HG02571 (cell line): ENCODE data around the gene RIN1.
"Not testable (repeated sequence)": the region's sequence is repeated elsewhere in the genome, so short reads cannot be mapped to it uniquely, and the experiment has no call there.

Source experiments
- ATAC-seq: cut with Tn5 transposase; IDR thresholded peaks from one replicate; pipeline ENCODE4 v1.9.1; 2021; ENCODE audit warnings: mild to moderate bottlenecking, moderate library complexity; ENCODE audit not compliant: unreplicated experiment

The RIN1 gene

DNA sequence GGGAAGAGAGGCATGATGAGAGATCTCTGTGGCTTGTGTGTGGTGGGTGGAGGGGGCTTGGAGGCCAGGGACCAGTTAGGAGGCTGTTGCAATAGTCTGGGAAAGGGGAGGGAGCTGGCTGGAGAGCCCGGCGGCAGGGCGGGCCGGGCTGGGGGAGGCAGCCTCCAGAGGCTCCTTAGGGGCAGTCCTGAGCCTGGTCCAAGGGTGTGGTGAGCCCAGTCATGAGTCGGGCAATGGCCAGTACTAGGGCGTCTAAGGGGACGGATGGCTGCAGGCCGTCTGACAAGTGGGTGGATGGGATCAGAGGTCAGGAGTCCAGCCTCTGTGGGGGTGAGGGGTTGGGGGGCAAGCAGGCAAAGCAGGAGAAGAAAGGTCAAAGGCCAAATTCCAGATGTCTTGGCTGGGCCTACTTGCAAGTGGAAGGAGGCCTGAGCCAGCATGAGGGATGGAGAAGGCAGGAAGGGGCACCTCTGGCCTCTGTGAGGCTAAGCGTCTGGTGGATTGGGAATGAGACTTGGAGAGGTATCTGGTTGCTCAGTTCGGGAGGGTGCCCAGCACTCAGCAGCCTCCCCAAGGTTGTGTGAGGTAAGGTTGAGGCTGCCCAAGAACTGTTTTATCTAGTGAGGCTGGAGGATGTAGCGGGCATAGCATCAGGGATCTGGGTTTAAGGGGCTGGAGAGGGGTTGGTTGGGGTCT, 13.4 kb downstream of the RIN1 start:
- no peak for ATAC-seq

DNA sequence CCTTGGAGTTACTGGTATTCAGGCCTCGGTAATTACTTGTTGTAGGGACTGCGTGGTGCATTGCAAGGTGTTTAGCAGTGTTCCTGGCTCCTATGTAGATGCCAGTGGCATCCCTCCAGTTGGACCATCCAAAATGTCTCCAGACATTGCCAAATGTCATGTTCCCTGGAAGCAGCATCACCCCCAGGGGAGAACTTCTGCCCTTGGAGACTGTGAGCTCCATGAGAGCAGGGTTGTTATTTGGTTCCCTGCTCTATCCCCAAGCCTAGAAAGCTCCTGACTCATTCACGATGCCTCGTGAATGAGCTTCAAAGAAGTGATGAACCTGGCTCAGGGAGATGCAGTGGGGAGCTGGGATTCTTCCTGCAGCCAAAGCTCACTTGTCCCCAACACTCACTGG, 14.6 kb downstream of the RIN1 start:
- ATAC-seq = no peak

DNA sequence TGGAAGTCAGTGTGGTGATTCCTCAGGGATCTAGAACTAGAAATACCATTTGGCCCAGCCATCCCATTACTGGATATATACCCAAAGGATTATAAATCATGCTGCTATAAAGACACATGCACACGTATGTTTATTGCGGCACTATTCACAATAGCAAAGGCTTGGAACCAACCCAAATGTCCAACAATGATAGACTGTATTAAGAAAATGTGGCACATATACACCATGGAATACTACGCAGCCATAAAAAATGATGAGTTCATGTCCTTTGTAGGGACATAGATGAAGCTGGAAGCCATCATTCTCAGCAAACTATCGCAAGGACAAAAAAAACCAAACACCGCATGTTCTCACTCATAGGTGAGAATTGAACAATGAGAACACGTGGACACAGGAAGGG, 15.5 kb downstream of the RIN1 start:
- ATAC-seq = not testable (repeated sequence)

DNA sequence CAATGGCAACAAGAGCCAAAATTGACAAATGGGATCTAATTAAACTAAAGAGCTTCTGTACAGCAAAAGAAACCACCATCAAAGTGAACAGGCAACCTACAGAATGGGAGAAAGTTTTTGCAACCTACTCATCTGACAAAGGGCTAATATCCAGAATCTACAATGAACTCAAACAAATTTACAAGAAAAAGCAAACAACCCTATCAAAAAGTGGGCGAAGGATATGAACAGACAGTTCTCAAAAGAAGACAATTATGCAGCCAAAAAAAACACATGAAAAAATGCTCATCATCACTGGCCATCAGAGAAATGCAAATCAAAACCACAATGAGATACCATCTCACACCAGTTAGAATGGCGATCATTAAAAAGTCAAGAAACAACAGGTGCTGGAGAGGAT, 15.9 kb downstream of the RIN1 start:
- not testable (repeated sequence) for ATAC-seq

DNA sequence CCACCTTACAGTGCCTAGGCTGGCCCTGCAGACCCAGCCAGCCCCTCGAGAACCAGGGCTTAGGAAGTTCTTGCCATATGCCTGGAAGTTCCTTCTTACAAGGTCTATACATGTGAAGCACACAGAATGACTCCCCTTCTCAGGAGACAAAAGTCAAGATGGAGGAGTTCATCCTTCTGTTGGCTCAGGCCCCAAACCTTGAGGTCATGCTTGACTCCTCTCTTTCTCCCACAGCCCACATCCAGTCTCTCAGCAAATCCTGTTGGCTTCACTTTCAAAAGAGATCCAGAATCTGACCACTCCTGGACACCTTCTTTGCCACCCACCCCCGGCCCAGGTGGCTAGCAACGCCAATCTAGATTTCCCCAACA, 17.6 kb downstream of the RIN1 start:
- ATAC-seq = no peak

DNA sequence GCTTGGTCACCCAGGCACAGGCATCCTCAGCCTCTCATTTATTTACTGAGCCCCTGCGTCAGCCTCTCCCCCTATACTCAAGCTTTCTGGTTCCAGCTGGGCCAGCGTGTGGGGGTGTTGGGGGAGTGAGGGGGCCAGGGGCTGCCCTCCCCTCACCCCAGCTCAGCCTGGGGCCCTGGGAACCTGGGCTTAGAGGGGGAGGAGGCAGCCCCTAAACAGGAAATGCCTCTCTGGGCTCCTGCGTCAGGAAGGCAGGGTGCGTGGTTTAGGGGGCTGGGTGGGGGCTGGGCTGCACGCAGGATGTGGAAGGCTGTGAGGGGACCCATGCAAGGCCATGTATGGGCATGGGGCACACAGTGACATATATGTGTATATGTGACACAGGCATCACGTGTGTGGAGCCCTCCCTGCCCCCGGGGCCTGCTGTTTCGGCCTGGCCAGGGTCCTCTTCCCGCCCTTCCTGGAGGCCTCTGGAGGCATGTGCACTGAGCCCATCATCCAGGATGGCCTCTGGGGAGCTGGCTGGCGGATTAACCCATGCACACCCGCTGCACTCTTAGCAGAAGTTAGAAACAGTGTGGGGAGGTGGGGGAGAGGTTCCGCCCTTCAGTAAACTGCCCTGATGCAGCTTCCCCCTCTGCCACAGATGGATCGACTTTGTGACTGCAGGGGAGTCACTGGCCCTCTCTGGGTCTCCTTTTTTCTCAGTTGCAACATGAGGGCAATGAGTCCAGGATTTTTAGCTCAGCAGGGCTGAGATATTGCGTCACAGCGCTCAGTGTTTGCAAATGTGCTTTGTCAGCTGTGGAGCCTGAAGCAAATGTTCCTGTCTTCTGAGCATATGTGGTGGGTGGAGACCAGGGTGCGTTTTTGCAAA, 18.3 kb downstream of the RIN1 start:
- no peak for ATAC-seq

DNA sequence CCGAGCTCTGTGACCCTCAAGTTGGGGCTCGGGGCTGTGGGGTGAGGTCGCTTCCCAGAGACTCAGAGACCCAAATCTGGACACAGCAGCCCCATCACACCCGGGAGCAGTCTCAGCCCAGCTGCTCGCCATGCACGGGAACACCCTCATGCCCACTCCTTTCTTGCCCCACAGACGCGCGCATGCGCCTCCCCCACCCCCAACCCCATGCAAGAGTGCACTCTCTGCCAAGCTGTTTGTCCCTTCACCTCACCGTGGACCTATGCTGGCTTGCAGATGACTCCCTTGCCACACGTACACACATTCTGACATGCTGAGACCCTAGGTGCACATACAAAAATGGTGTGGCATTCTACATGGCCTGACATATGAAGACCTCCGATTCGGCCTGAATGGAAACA, 18.9 kb downstream of the RIN1 start:
- no peak for ATAC-seq

DNA sequence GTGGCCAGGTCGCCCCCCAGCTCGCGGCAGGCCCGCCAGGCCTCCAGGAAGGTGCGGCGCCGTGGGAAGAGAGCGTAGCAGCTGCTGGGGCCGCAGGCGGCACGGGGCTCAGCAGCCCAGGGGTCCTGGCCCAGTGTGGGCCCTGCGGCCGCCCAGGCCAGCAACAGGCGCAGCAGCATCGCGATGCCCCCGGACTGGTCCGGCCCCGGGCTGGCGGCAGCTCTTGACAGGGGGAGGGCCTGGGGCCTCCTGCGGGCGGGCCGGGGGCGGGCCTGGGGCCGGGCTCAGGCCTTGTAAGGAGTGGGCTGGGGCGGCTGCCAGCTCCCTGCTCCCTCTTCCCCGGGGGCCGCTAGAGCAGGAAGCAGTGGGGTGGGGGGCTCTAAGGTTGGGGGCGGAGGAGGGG, 19.4 kb downstream of the RIN1 start, which contains the start of gene CD248:
TSS of gene CD248 (minus strand) at position 196 of the 403 bp plus-strand sequence. CDS start at position 179, 17 bp downstream.
- no peak for ATAC-seq

DNA sequence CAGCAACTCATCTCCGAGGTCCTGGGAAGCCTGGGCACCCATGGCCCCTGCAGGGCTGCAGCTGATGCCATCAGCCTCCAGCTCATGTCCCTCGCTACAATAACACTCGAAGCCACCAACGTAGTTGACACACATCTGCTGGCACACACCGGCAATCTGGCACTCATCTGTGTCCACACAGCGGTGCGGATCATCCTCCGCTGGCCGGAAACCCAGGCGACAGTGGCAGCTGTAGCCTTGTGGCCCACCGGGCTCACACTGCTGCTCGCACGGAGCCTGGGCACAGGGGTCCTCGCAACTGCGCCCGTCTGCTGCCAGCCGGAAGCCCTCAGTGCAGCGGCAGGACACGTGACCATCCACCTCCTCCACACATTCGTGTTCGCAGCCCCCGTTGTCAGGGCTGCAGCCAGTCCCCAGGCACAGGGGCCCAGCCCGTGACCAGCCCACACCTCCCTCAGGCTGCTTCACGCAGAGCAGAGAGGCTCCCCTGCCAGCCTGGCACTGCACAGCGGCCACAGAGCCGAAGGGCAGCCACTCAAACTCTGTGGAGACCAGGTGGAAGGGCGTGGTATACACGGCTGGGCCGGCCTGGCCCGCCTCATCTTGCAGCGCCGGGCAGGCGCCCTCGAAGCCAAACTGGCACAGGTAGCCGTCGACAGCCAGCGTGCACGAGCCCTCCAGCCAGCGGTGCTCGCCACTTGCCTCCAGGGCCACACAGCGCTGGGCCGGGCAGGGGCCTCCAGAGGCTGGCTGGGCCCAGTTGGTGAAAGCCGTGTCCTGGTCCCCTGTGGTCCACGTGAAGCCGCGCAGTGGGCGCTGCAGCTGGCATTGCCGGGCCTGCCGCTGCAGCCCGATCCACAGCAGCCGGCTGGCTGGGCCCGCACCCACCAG, 20.1 kb downstream of the RIN1 start:
- ATAC-seq = no peak

DNA sequence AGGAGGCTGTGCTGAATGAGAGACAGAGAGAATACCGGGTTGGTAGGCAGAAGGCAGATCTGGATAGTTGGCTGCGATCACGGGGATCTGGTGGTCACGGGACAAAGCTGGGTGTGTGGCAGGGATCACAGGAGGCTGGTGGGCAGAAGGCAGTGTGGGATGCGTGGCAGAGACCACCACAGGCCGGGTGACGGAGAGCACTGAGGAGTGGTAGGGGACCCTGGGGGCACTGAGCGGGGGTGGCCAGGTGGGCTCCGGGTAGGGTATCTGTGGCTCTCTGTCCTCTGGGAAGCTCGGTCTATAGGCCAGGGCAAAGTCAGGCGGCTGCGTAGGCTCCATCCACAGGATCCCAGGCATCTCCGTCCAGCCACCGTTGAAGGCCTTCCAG, 20.7 kb downstream of the RIN1 start:
- no peak for ATAC-seq

DNA sequence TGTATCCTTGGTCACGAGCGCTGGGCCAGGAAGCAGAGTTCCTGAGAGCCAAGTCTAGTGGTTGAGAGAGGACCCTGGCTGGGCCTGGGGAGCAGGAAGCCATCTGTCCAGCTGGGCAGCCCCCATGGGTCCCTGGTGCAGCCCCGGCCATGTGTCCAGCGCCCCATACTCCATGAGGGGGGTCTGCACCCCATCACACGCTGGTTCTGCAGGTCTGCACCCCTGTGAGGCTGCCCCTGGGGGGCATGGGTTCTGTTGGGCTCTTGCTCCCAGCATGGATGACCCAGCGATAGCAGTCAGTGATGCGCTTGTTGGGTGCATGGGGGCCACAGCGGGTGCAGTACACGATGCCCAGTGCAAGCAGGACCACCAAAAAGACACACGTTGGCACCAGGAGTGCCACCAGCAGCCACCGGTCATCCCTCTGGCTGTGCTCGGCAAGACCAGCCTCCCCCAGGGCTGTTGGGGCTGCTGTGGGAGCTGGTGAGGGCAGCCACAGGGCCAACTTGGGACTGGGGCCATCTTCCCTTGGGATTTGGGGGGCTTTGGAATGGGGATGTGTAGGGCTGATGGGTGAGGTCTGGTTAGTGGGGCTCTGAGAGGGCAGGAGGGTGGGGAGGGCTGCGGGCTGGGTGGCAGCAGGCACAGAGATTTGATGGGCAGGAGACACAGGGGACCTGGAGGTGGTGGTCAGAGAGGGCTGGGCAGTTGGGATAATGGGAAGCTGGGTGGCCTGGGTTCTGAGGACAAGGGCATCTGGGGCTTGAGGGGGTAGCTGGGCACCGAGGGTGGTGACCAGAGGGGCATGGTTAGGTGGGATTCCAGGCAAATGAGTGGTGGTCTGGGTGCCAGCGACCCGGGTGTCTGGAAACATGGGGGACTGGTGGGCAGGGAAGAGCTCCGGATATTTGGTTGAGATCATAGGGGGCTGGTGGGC, 21.4 kb downstream of the RIN1 start:
- ATAC-seq = no peak

DNA sequence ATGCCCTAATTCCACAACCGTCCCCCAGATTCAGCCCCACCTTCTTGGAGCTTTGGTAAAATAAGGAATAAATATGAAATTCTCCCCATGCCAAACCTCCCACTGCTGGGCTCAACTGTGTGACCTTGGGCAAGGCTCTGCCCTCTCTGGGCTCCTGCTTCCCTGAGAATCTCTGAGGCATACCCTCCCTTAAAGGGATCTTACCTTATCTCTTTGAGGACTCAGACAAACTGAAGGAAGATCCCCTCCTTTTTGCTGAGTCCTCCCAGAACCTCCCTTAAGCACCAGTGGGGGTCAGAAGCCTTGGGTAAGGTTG, 22.1 kb downstream of the RIN1 start:
- no peak for ATAC-seq

DNA sequence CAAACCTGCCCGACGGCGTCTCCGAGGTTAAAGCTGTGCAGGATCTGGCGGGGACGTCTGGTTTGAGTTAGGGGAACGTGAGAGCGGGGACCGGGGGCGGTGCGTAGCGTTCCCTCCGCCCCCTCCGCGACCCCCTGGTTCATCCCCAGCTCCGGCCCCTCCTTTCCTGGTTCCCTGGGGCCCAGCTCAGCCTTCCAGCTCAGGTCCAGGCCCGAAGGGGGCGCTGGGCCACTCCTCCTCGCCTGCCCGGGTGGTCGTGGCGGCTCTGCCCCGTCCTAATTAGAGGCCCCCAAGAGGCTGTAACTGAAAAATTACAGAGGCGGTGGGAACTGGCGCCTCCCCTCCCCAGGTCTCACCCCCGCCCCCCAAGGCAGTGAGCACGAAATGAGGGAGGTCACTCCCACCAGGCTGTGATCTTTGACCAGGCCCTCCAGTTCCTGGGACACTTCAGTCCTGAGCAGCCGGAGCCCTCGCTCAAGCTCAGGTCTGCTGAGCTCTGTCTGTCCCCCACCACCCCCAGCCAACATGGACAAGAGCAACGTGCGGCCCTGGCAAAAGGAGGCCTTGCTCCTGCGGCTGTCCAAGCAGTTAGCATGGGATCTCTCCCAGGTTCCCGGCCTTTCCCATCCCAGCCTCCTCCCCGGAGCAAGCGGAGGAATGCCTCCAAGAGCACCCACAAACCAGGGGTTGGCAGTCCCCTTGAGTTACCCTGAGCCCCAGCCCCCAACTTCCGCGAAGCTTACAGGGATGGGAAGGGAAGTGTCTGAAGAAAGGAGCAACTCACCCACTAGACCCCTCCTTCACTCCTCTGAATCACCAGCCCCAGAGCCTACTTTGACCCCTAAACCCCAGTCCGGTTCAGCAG, 22.7 kb downstream of the RIN1 start:
- no peak for ATAC-seq

DNA sequence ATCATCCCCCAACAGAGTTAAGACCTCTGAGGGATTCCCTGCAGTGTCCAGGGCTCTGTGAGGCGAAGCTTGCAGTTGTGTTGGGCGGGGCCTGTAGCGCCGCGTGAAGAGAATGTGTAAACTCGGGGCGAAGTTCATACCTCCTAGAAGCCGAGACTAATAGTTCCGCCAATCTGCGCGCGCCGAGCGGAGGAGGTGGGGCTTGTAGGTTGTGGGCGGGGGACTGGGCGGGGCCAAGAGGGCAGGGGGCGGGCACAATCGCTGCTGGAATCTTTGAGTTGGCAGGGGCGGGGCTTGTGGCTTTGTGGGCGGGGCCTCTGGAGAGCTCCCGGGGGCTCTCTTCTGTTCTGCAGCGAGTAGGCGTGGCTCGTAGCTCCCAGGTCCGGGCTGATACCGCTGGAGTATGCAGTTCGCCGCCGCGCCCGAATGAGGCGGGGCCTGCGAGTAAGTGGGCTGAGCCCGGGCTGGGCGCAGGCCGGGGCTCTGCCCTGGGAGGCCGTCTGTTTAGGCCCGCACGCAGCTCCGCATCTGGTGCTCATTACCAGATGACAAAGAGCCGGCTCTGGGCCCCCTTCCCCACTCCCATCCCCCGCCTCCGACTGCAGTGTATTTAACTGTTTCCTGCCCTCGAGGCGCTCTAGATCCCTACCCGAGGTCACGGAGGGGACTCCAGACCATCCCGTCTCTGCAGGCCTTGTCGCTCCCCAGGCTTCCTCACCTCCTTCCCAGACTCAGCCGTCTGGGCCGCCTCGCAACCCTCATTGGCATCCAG, 23.5 kb downstream of the RIN1 start:
- peak; percentile 49 for ATAC-seq

DNA sequence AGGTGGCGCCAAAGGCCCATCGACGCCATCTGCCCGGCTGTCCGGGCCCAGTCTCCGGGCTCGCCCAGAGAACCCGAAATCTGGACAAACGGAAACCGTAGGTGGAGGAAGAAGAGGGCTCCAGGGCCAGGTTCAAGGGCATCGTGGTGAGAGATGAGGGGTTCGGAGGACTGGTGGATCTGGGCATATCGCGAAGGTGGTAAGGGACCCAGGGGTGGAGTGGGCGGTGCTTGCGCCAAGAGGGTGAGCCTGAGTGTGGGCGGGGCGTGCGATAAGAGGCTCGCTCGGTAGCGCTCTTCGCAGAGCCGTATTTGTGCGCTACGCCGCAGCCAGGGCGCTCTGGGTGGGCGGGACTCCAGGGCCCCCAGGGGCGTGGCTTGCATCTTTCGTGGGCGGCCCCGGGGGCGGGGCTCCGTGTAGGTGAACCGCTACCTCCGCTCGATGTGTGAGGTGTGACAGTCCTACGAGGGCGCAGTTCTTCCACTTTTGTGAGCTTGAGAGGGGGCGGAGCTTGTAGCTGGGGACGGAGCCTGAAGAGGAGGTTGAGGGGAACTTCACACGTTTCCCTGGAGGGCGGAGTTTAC, 24.2 kb downstream of the RIN1 start:
- peak; percentile 66 for ATAC-seq

DNA sequence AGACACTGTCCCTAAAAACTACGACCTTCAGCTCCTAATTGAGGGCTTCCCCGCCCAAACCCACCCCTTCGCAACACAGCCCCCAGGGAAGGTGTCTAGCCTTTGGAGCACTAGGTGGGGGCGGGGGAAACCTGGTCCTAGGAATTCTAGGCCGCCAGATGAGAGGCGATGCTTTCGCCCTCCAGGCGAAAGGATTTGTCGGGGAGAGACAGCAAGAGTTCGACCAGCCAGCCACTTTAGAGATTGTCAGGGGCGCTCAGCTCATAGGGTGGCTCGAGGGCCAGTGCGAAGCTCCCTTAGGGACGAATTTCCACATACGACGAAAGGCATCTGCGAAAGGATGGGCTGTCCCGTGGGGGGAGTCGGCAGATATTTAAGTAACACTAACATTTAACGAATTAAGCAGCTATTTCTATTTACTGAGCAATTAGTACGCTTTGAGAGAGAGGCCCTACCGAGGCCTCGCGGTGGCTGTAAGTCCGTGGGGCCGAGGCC, 24.7 kb downstream of the RIN1 start:
- ATAC-seq = no peak

DNA sequence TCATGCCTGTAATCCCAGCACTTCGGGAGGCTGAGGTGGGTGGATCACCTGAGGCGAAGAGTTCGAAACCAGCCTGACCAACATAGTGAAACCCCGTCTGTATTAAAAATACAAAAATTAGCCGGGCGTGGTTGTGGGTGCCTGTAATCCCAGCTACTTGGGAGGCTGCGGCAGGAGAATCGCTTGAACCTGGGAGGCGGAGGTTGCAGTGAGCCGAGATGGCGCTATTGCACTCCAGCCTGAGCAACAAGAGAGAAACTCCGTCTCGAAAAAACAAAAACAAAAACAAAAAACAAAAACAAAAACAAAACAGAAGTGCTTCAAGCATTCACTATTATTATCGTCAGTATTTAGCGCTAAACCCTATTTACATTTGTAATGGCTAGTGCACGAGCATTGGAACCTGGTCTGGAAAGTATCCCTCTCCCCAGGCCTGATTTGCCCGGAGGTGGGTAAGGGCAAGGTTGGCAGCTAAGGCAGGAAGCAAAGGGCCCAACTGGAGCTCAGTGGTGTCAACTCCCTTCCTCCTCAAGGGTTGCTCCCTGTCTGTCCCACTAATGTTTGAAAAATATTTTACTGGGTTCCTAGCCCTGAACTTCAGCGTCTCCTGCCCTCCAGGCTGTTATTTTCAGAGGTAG, 25.3 kb downstream of the RIN1 start:
- ATAC-seq = not testable (repeated sequence)

DNA sequence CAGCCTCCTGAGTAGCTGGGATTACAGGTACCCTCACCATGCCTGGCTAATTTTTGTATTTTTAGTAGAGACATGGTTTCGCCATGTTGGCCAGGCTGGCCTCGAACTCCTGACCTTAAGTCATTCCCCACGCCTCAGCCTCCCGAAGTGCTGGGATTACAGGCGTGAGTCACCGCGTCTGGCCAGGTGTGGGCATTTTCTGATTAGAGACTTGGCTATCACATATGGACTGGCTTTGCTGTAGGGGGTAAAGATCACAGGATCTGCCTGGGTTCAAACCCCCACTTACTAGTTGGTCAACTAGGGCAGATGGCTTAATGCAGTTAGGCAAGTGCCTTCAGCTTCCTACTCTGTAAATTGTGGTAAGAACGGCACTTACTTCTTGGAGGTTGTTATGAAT, 25.9 kb downstream of the RIN1 start:
- ATAC-seq = no peak
